UCSD-AML1 (cell line): ENCODE results near the gene CGB8.

Experiments
- DNase-seq: peaks from one replicate; lab custom pipeline; 2025; ENCODE audit not compliant: unreplicated experiment; lab: John Stamatoyannopoulos, UW

Gene CGB8

GRCh38 chr19:49010453-49010852 is 38.5 kb downstream of the CGB8 start:
- DNase-seq: no peak

GRCh38 chr19:49009828-49010227 is 39.1 kb downstream of the CGB8 start:
- DNase-seq: no peak

- DNase-seq: no peak
Observed at GRCh38 chr19:49006905-49007304, 42.0 kb downstream of the CGB8 start.

- DNase-seq: no peak
Observed at GRCh38 chr19:49004964-49005614, 43.8 kb downstream of the CGB8 start.

GRCh38 chr19:49004133-49004532 is 44.8 kb downstream of the CGB8 start:
- DNase-seq: no peak

- peak; percentile 41 for DNase-seq
Observed at GRCh38 chr19:48999481-49000325, 49.2 kb downstream of the CGB8 start.

- peak; percentile 61 for DNase-seq
Observed at GRCh38 chr19:48997972-48998371, 50.9 kb downstream of the CGB8 start.
